ENCODE results near the gene PIEZO1. TPM values are rescaled to one million over a fixed set of nuclear protein-coding genes. Genes with fewer than 3 reads are reported as not detected.

PIEZO1 gene
- polyA plus RNA-seq, 1 donor: 92.9 TPM

GRCh38 chr16:88752386-88753002 is 32.5 kb downstream of the PIEZO1 start:
- peaks cover 4% of the 10 kb centered on the region for H3K4me1 ChIP-seq (ENCODE audit: control insufficient read depth, insufficient read depth, low read length)

GRCh38 chr16:88750854-88751253 is 34.2 kb downstream of the PIEZO1 start:
- Histone ChIP-seq H3K4me3 (ENCODE audit: low read length) (no peak overlapping the region), H3K27ac (ENCODE audit: low read length) (no peak overlapping the region), H3K36me3 (ENCODE audit: control insufficient read depth, insufficient read depth, low read length) (peaks cover 13% of the 10 kb centered on the region), H3K9me3 (ENCODE audit: control insufficient read depth, low read depth, low read length) (peaks cover 8% of the 10 kb centered on the region), H3K4me1 (ENCODE audit: control insufficient read depth, insufficient read depth, low read length) (peaks cover 4% of the 10 kb centered on the region), H3K27me3 (ENCODE audit: control insufficient read depth, insufficient read depth, low read length) (no peaks in the 10 kb centered on the region)
- DNase-seq: no peak
- no CpG with 5 or more reads among the region's 12 CpGs for WGBS (ENCODE audit: insufficient coverage, low lambda C conversion rate)

More at GRCh38 chr16:88752386-88753002, 32.5 kb downstream of the PIEZO1 start:
- peaks cover 12% of the 10 kb centered on the region for H3K36me3 ChIP-seq (ENCODE audit: control insufficient read depth, insufficient read depth, low read length)
- no peak overlapping the region for H3K4me3 ChIP-seq (ENCODE audit: low read length)
- WGBS (ENCODE audit: insufficient coverage, low lambda C conversion rate): no CpG with 5 or more reads among the region's 16 CpGs
- peaks cover 8% of the 10 kb centered on the region for H3K9me3 ChIP-seq (ENCODE audit: control insufficient read depth, low read depth, low read length)
- H3K27me3 ChIP-seq (ENCODE audit: control insufficient read depth, insufficient read depth, low read length): no peaks in the 10 kb centered on the region
- H3K27ac ChIP-seq (ENCODE audit: low read length): no peak overlapping the region
- DNase-seq: no peak

GRCh38 chr16:88749358-88749757 is 35.7 kb downstream of the PIEZO1 start:
- no peak overlapping the region for H3K4me3 ChIP-seq (ENCODE audit: low read length)
- H3K27ac ChIP-seq (ENCODE audit: low read length): no peak overlapping the region
- H3K9me3 ChIP-seq (ENCODE audit: control insufficient read depth, low read depth, low read length): peaks cover 3% of the 10 kb centered on the region
- no CpG with 5 or more reads among the region's 26 CpGs for WGBS (ENCODE audit: insufficient coverage, low lambda C conversion rate)
- no peak for DNase-seq
- no peaks in the 10 kb centered on the region for H3K27me3 ChIP-seq (ENCODE audit: control insufficient read depth, insufficient read depth, low read length)
- peaks cover 2% of the 10 kb centered on the region for H3K4me1 ChIP-seq (ENCODE audit: control insufficient read depth, insufficient read depth, low read length)
- peaks cover 13% of the 10 kb centered on the region for H3K36me3 ChIP-seq (ENCODE audit: control insufficient read depth, insufficient read depth, low read length)

GRCh38 chr16:88748364-88748763 is 36.7 kb downstream of the PIEZO1 start:
- Histone ChIP-seq H3K4me3 (ENCODE audit: low read length) (no peak overlapping the region), H3K36me3 (ENCODE audit: control insufficient read depth, insufficient read depth, low read length) (peaks cover 13% of the 10 kb centered on the region), H3K4me1 (ENCODE audit: control insufficient read depth, insufficient read depth, low read length) (peaks cover 8% of the 10 kb centered on the region), H3K9me3 (ENCODE audit: control insufficient read depth, low read depth, low read length) (peaks cover 3% of the 10 kb centered on the region), H3K27me3 (ENCODE audit: control insufficient read depth, insufficient read depth, low read length) (no peaks in the 10 kb centered on the region), H3K27ac (ENCODE audit: low read length) (no peak overlapping the region)
- DNase-seq: no peak
- no CpG with 5 or more reads among the region's 12 CpGs for WGBS (ENCODE audit: insufficient coverage, low lambda C conversion rate)

- peaks cover 3% of the 10 kb centered on the region for H3K9me3 ChIP-seq (ENCODE audit: control insufficient read depth, low read depth, low read length)
- H3K4me1 ChIP-seq (ENCODE audit: control insufficient read depth, insufficient read depth, low read length): peaks cover 8% of the 10 kb centered on the region
- no peak overlapping the region for H3K4me3 ChIP-seq (ENCODE audit: low read length)
- no peaks in the 10 kb centered on the region for H3K27me3 ChIP-seq (ENCODE audit: control insufficient read depth, insufficient read depth, low read length)
- WGBS (ENCODE audit: insufficient coverage, low lambda C conversion rate): no CpG with 5 or more reads among the region's 26 CpGs
- H3K36me3 ChIP-seq (ENCODE audit: control insufficient read depth, insufficient read depth, low read length): peaks cover 13% of the 10 kb centered on the region
- no peak overlapping the region for H3K27ac ChIP-seq (ENCODE audit: low read length)
- DNase-seq: no peak
These were observed 37.3 kb downstream of the PIEZO1 start for GRCh38 chr16:88747588-88748301.

- peaks cover 3% of the 10 kb centered on the region for H3K9me3 ChIP-seq (ENCODE audit: control insufficient read depth, low read depth, low read length)
- DNase-seq: no peak
- H3K27ac ChIP-seq (ENCODE audit: low read length): no peak overlapping the region
- H3K27me3 ChIP-seq (ENCODE audit: control insufficient read depth, insufficient read depth, low read length): no peaks in the 10 kb centered on the region
- H3K4me3 ChIP-seq (ENCODE audit: low read length): no peak overlapping the region
- no CpG with 5 or more reads among the region's 17 CpGs for WGBS (ENCODE audit: insufficient coverage, low lambda C conversion rate)
- peaks cover 8% of the 10 kb centered on the region for H3K4me1 ChIP-seq (ENCODE audit: control insufficient read depth, insufficient read depth, low read length)
- peaks cover 19% of the 10 kb centered on the region for H3K36me3 ChIP-seq (ENCODE audit: control insufficient read depth, insufficient read depth, low read length)
These were observed 38.5 kb downstream of the PIEZO1 start for GRCh38 chr16:88746506-88746905.

GRCh38 chr16:88744577-88745521 is 40.2 kb downstream of the PIEZO1 start:
- Histone ChIP-seq H3K4me3 (ENCODE audit: low read length) (no peak overlapping the region), H3K27me3 (ENCODE audit: control insufficient read depth, insufficient read depth, low read length) (no peaks in the 10 kb centered on the region), H3K9me3 (ENCODE audit: control insufficient read depth, low read depth, low read length) (peaks cover 3% of the 10 kb centered on the region), H3K36me3 (ENCODE audit: control insufficient read depth, insufficient read depth, low read length) (peaks cover 26% of the 10 kb centered on the region), H3K27ac (ENCODE audit: low read length) (no peak overlapping the region), H3K4me1 (ENCODE audit: control insufficient read depth, insufficient read depth, low read length) (peaks cover 8% of the 10 kb centered on the region)
- peak in 1 of 2 donors; percentile 53 for DNase-seq
- no CpG with 5 or more reads among the region's 39 CpGs for WGBS (ENCODE audit: insufficient coverage, low lambda C conversion rate)

- peaks cover 29% of the 10 kb centered on the region for H3K36me3 ChIP-seq (ENCODE audit: control insufficient read depth, insufficient read depth, low read length)
- H3K27ac ChIP-seq (ENCODE audit: low read length): no peak overlapping the region
- no peaks in the 10 kb centered on the region for H3K9me3 ChIP-seq (ENCODE audit: control insufficient read depth, low read depth, low read length)
- no peaks in the 10 kb centered on the region for H3K27me3 ChIP-seq (ENCODE audit: control insufficient read depth, insufficient read depth, low read length)
- no peak overlapping the region for H3K4me3 ChIP-seq (ENCODE audit: low read length)
- peak; percentile 59 to 64 for DNase-seq
- WGBS (ENCODE audit: insufficient coverage, low lambda C conversion rate): no CpG with 5 or more reads among the region's 32 CpGs
- peaks cover 8% of the 10 kb centered on the region for H3K4me1 ChIP-seq (ENCODE audit: control insufficient read depth, insufficient read depth, low read length)
These were observed 41.1 kb downstream of the PIEZO1 start for GRCh38 chr16:88743693-88744576.

GRCh38 chr16:88742896-88743605 is 42.0 kb downstream of the PIEZO1 start:
- Histone ChIP-seq H3K27ac (ENCODE audit: low read length) (no peak overlapping the region), H3K4me1 (ENCODE audit: control insufficient read depth, insufficient read depth, low read length) (peaks cover 8% of the 10 kb centered on the region), H3K4me3 (ENCODE audit: low read length) (no peak overlapping the region), H3K36me3 (ENCODE audit: control insufficient read depth, insufficient read depth, low read length) (peaks cover 30% of the 10 kb centered on the region), H3K9me3 (ENCODE audit: control insufficient read depth, low read depth, low read length) (no peaks in the 10 kb centered on the region), H3K27me3 (ENCODE audit: control insufficient read depth, insufficient read depth, low read length) (no peaks in the 10 kb centered on the region)
- WGBS (ENCODE audit: insufficient coverage, low lambda C conversion rate): no CpG with 5 or more reads among the region's 19 CpGs
- DNase-seq: no peak
